Activated CD8-positive, alpha-beta memory T cell treated with anti-CD3 and anti-CD28 coated beads for 4 hours (primary cell): ENCODE data around the gene PI3.

Source experiments
- DNase-seq, 2 donors: peaks; one replicate each; pipeline ENCODE4 v3.0.0-alpha.2; 2020; ENCODE audit warnings: low read depth in 2 of 2

Gene PI3

GRCh38 chr20:45187693-45188092 lies 13.0 kb downstream of the PI3 start:
- no peak for DNase-seq

GRCh38 chr20:45189067-45189609 lies 14.4 kb downstream of the PI3 start:
- DNase-seq = no peak

GRCh38 chr20:45189861-45190260 lies 15.2 kb downstream of the PI3 start:
- no peak for DNase-seq

GRCh38 chr20:45191926-45192325 lies 17.2 kb downstream of the PI3 start:
- no peak for DNase-seq

GRCh38 chr20:45193331-45193730 lies 18.6 kb downstream of the PI3 start:
- no peak for DNase-seq

GRCh38 chr20:45206725-45207124 lies 32.0 kb downstream of the PI3 start, which contains the start of gene SEMG1:
Gene SEMG1, plus strand, starts transcription at chr20:45207033. Its CDS starts 21 bp downstream, at chr20:45207054.
- no peak for DNase-seq

GRCh38 chr20:45209924-45210323 lies 35.2 kb downstream of the PI3 start:
- no peak for DNase-seq

- DNase-seq = no peak
Measured at GRCh38 chr20:45211569-45212474, 37.1 kb downstream of the PI3 start.

- DNase-seq = no peak
Measured at GRCh38 chr20:45212836-45213235, 38.1 kb downstream of the PI3 start.

GRCh38 chr20:45218124-45218523 lies 43.4 kb downstream of the PI3 start:
- no peak for DNase-seq

GRCh38 chr20:45218636-45219035 lies 43.9 kb downstream of the PI3 start:
- no peak for DNase-seq

- no peak for DNase-seq
Measured at GRCh38 chr20:45221076-45221475, 46.4 kb downstream of the PI3 start, which contains the start of gene SEMG2. Gene SEMG2, plus strand, starts transcription at chr20:45221373. Its CDS starts 17 bp downstream, at chr20:45221390.

- DNase-seq = no peak
Measured at GRCh38 chr20:45223136-45223535, 48.4 kb downstream of the PI3 start.
